GM18517 (cell line): Measurements from ENCODE around the gene GPR68.
"Not testable (repeated sequence)": the region's sequence is repeated elsewhere in the genome, so short reads cannot be mapped to it uniquely, and the experiment has no call there.

ENCODE experiments used
- ATAC-seq: cut with Tn5 transposase; IDR thresholded peaks from one replicate; pipeline ENCODE4 v1.9.1; 2021; ENCODE audit warnings: mild to moderate bottlenecking, moderate library complexity; ENCODE audit not compliant: unreplicated experiment

GPR68 gene

GRCh38 chr14:91254461-91254860 is 10.0 kb upstream of the GPR68 start:
- no peak for ATAC-seq

DNA sequence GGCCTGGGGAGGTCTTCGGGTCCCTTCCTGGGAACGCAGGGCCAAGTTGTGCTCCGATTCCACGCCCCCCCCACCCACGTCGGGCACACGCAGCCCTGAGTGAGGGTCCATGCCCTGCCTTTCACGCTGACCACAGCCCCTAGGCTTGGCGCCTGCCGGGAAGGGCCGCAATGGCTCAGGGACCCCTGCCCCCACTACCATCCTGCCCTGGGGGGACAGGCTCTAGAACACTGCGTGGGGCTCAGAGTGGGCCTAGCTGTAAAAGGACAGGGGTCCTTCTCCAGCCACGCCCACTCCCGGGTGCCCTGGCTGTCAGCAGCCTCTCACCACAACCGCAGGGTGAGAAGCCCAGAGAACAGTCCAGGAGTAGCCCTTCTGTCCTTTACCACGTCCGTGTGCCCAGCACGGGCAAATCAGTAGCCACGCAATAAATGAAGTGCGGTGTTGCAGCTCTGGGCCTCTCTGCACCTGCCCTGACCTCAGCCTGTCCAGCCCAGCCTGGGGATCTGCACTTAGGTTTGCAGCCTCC is 9.4 kb upstream of the GPR68 start:
- no peak for ATAC-seq

GRCh38 chr14:91252871-91253794 is 8.6 kb upstream of the GPR68 start:
- no peak for ATAC-seq

DNA sequence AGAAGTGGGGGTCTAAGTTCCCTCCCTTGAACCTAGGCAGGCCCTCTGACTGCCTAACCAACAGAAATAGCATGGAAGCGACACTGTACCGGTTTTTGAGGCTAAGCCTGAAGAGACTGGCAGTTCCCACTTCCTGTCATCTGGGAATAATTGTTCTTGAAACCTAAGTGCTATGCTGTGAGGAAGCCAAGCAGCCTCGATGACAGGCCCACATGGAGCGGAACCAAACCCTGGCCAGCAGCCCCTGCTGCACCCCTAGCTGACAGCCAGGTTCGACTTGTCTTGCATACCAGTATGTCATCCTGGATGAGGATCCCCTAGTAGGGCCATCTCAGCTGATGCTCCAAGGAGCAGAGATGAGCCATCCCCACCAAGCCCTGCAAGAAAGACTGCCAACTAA is 6.4 kb upstream of the GPR68 start:
- ATAC-seq = no peak

GRCh38 chr14:91249841-91250616 is 5.5 kb upstream of the GPR68 start:
- peak; percentile 85 for ATAC-seq

DNA sequence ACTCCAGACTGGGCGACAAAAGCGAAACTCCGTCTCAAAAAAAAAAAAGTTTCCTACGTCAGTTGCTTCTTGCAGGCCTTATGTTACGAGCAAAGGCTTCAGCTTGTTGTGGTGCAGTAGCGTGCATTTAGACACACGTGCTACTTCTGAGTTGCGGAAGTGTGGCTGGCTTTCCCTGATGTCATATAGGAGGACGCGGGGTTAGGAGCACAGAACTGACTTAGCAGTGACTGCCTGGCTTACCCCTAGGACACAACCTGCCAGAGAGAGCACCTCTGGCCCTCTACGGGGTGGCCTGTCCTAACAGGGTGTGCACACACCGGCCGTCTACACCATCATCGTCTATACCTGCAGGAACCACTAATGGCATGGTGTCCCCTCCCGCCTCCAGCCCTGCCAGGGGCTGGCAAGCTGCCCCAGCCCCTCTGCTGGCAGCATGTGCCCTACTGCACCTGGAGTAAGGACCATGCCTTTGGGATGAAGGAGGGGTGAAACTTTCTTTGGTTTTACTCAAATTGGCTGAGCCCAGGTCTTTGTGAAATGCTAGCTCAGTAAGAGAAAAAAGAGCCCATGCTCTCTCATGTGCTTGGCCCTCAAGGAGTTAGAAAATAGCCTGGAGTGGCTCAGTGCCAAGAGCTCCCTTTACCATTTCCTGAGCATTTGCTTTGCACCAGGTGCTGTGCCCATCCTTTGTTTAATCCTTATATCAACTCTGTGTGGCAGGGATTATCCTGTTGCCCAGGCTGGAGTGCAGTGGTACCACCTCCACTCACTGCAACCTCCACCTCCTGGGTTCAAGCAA is 1.7 kb upstream of the GPR68 start:
- ATAC-seq = no peak

GRCh38 chr14:91245616-91246015 is 1.1 kb upstream of the GPR68 start:
- not testable (repeated sequence) for ATAC-seq

DNA sequence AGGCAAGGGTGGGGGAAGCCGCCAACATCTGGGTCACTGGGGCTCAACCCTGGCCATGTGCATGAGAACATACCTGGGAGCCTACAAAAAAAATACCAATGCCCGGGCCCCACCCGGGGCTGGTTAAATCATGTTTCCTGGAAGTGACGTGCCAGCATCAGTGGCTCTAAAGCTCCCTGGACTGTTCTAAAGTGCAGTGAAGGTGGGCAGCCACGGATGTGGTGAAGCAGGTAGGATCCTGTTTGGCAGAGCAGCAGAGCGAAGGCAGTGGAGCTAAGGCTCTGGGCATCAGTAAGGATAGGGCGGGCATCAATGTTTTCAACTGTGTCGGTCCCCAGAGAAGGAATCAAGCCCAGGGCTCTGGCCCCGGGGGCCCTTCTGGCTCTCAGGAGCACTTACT is 525 bp upstream of the GPR68 start:
- no peak for ATAC-seq

DNA sequence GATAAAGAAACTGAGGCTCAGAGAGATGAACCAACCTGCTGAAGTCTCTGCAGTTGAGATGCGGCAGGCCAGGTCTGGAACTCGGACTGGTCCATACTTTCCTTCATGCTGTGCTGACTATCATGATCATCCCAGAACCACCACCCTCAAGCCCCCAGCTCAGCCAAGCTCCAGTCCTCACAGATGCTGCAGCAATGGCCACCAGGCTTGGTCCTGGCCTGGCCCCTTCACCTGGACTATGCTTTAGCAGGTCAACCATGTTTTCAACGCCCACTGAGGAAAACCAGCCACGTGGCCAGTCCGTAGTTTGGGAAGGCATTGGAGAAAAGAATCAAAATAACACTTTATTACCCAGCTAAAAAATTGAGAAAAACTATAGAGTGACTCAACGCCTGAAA is 1.4 kb downstream of the GPR68 start:
- no peak for ATAC-seq

- no peak for ATAC-seq
These were observed 1.9 kb downstream of the GPR68 start for GRCh38 chr14:91242635-91243034.

GRCh38 chr14:91241863-91242262 is 2.6 kb downstream of the GPR68 start:
- peak; percentile 59 for ATAC-seq

DNA sequence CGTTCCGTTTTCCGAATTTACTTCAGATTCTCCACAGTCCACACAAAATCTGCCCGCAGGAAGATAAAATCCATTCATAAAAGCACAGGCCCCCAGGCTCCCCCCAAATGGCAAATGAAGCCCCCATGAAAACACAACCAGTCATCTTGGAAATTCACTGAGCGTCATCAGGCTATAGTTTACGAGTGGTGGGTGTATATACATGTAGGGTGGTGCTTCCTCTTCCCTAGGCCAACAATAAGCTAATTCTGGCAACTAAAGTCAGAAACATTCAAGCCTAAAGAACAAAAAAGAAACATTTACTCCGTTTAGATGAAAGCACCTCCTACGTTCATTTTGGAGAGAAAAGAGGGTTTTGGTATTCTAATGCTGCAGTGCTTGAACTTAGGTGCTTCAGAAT is 5.8 kb downstream of the GPR68 start:
- ATAC-seq = no peak

GRCh38 chr14:91238085-91238484 is 6.4 kb downstream of the GPR68 start:
- no peak for ATAC-seq

DNA sequence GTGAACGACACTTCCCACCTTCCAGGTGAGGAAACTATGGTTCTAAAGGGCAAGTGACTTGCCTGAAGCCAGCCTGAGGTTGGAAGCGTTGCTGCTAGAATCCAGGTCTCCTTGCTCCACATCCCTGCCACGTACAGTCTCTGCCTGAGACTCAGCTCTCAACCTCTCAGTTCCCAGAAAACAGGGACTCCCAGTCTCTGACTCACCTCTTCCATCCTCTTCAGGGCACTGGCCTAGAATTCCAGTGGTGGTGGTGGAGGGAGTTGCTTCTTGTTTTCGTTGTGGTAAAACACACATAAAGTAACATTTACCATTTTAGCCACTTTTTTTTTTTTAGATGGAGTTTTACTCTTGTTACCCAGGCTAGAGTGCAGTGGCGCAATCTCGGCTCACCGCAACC is 7.3 kb downstream of the GPR68 start:
- no peak for ATAC-seq

- no peak for ATAC-seq
These were observed 8.7 kb downstream of the GPR68 start for GRCh38 chr14:91235841-91236240.

DNA sequence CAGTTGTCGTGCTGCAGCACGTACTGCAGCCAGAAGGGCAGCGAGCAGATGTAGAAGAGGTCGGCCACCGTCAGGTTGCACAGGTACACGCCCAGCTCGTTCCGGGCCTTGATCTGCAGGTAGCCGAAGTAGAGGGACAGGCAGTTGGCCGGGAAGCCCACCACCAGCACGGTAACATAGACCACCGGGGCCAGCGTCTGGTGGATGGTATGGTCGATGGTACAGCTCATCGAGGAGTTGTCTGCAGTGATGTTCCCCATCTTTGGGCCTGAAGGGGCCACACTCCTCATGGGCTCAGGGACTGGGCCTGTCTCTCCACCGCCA is 9.8 kb downstream of the GPR68 start:
- ATAC-seq = no peak

GRCh38 chr14:91233936-91234790 is 10.3 kb downstream of the GPR68 start:
- ATAC-seq = no peak

- no peak for ATAC-seq
These were observed 11.9 kb downstream of the GPR68 start for GRCh38 chr14:91232603-91233002.

DNA sequence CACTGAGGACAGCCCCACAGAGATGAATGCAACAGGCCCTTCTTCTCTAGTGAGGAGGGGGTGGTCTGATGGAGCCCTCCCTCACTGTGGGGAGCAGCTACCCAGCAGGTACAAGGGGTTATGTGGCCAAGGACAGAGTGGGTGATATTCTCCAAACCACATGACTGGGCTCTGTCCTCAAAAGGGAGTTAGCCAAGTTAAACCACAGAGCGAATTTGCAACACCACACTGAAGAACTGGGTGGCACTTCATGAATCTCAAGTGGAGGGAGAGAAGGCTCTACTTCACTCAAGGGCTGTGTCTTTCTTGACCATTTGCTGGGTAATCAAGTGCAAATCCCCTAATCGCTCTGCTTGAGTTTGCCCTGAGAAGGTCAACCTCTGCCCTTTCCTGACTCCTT is 12.5 kb downstream of the GPR68 start:
- ATAC-seq = no peak

DNA sequence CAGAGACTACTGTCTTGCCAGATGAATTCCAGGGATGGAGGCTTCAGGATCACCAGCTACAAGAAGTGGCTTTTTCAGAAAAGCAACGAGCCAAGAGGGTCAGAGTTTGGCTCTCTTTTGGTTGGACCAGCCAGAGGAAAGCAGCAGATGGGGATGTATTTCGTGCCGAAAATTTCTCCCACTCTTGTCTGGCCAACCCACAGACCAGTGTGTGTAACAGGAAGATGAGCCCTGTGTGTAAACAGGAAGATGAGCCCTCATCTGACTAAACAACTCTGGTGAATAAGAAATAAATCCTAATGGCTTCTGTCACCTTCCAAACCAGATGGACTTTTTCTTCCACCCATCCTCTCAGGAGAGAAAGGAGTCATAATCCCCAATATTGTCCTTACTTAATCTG is 13.1 kb downstream of the GPR68 start:
- no peak for ATAC-seq
